GM18511 (cell line): Measurements from ENCODE around the gene ADCY1.

ENCODE experiments used
- ATAC-seq: cut with Tn5 transposase; IDR thresholded peaks from one replicate; pipeline ENCODE4 v1.9.1; 2021; ENCODE audit warnings: mild to moderate bottlenecking, moderate library complexity; ENCODE audit not compliant: unreplicated experiment

Gene ADCY1

GRCh38 chr7:45663167-45663921 is 89.2 kb downstream of the ADCY1 start:
- ATAC-seq: no peak

GRCh38 chr7:45663965-45664633 is 89.9 kb downstream of the ADCY1 start:
- no peak for ATAC-seq

GRCh38 chr7:45665172-45665571 is 91.0 kb downstream of the ADCY1 start:
- ATAC-seq: no peak

- ATAC-seq: no peak
Observed at GRCh38 chr7:45670227-45670626, 96.1 kb downstream of the ADCY1 start.

GRCh38 chr7:45670717-45671116 is 96.5 kb downstream of the ADCY1 start:
- no peak for ATAC-seq

- no peak for ATAC-seq
Observed at GRCh38 chr7:45677311-45677900, 103.2 kb downstream of the ADCY1 start.

- ATAC-seq: no peak
Observed at GRCh38 chr7:45679516-45679915, 105.3 kb downstream of the ADCY1 start.

GRCh38 chr7:45680776-45681175 is 106.6 kb downstream of the ADCY1 start:
- ATAC-seq: no peak

GRCh38 chr7:45681596-45682357 is 107.6 kb downstream of the ADCY1 start:
- ATAC-seq: no peak

GRCh38 chr7:45682358-45682735 is 108.2 kb downstream of the ADCY1 start:
- no peak for ATAC-seq

- no peak for ATAC-seq
Observed at GRCh38 chr7:45682836-45683555, 108.8 kb downstream of the ADCY1 start.

- ATAC-seq: no peak
Observed at GRCh38 chr7:45683556-45684148, 109.5 kb downstream of the ADCY1 start.

GRCh38 chr7:45684910-45685618 is 110.9 kb downstream of the ADCY1 start:
- ATAC-seq: no peak

GRCh38 chr7:45685619-45686240 is 111.6 kb downstream of the ADCY1 start:
- ATAC-seq: no peak

GRCh38 chr7:45686441-45687184 is 112.4 kb downstream of the ADCY1 start:
- no peak for ATAC-seq

- ATAC-seq: no peak
Observed at GRCh38 chr7:45687185-45687560, 113.0 kb downstream of the ADCY1 start.

GRCh38 chr7:45687721-45688120 is 113.6 kb downstream of the ADCY1 start:
- ATAC-seq: no peak

- ATAC-seq: no peak
Observed at GRCh38 chr7:45688382-45688781, 114.2 kb downstream of the ADCY1 start.
